Heart left ventricle (tissue), 16 donors: ENCODE measurements around the gene LRRC32. TPM values are rescaled to one million over a fixed set of nuclear protein-coding genes. Genes with fewer than 3 reads are reported as not detected.

ENCODE experiments used
- ATAC-seq, 4 donors: fragments of 200-7000 bp; cut with Tn5 transposase; one replicate each; pipeline ENCODE4 v1.9.1; 2020 to 2022; ENCODE audit warnings: moderate library complexity in 4 of 4, mild to moderate bottlenecking in 3 of 4, moderate number of reproducible peaks in 1 of 4
- DNase-seq, 5 donors: peaks; one replicate each; pipeline ENCODE4 v3.0.0-alpha.2; 2020
- H3K27ac ChIP-seq, 12 donors: fragments of 200-600 bp; sonication (generic) in 4 of 12; one replicate each; pipeline versions ENCODE4 v1.5.0 to v1.8.0; 2016 to 2022; ENCODE audit warnings: mild to moderate bottlenecking in 2 of 12
- H3K27me3 ChIP-seq, 9 donors: fragments of 200-600 bp; sonication (generic) in 2 of 9; one replicate each; pipeline versions ENCODE4 v1.5.1 to v1.8.0; 2016 to 2022; ENCODE audit warnings: mild to moderate bottlenecking in 3 of 9
- H3K36me3 ChIP-seq, 9 donors: fragments of 200-600 bp; sonication (generic) in 2 of 9; one replicate each; pipeline versions ENCODE4 v1.5.0 to v1.8.0; 2018 to 2022; ENCODE audit warnings: mild to moderate bottlenecking in 2 of 9
- H3K4me1 ChIP-seq, 12 donors: fragments of 200-600 bp; sonication (generic) in 4 of 12; one replicate each; pipeline versions ENCODE4 v1.5.0 to v1.8.0; 2016 to 2022; ENCODE audit warnings: mild to moderate bottlenecking in 3 of 12
- H3K4me3 ChIP-seq, 12 donors: fragments of 200-600 bp; sonication (generic) in 4 of 12; one replicate each; pipeline versions ENCODE4 v1.5.0 to v1.8.0; 2017 to 2022; ENCODE audit warnings: mild to moderate bottlenecking in 9 of 12, moderate library complexity in 4 of 12
- H3K9me3 ChIP-seq, 12 donors: fragments of 200-600 bp; sonication (generic) in 4 of 12; one replicate each; pipeline versions ENCODE4 v1.5.0 to v1.8.0; 2016 to 2022; ENCODE audit warnings: mild to moderate bottlenecking in 1 of 12
- POLR2A ChIP-seq, 2 donors: fragments of 450-650 bp; IDR thresholded peaks; one replicate each; pipeline ENCODE4 v1.6.1; 2017; ENCODE audit warnings: antibody characterized with exemption in 2 of 2, mild to moderate bottlenecking in 2 of 2, moderate library complexity in 2 of 2
- WGBS, 4 donors: extraction: QIAGEN DNeasy Blood & Tissue Kit in 2 of 4; methylation state at CpG; one replicate each; pipeline versions ENCODE4 v1.1.5 to v1.1.7; 2013 to 2018; 5-methylcytosine and 5-hydroxymethylcytosine counted together
- intact Hi-C, 10 donors: fragments of 100-400 bp; cut with DNase I; formaldehyde crosslinking; loops; one replicate each; pipeline versions ENCODE4 v1.11.1 to v1.14.2; 2022
- polyA plus RNA-seq, 2 donors: library from polyadenylated mRNA; stranded (reverse); fragments of 200-250 nt; gene quantifications; one replicate each; pipeline ENCODE4 v1.2.3, GENCODE V29; 2013
- total RNA-seq, 9 donors: library from RNA; depleted of rRNA in 2 of 9; stranded (reverse); fragments of >200 nt in 2 of 9; fragmentation: NEBNext Ultra II Directional in 3 of 9; extraction: Animal tissue kit (Norgen Biotek cat#: 25700) in 3 of 9; gene quantifications; one replicate each; pipeline versions ENCODE4 v1.1.0 to v1.2.4, GENCODE V29; 2016 to 2023
- TF ChIP-seq, protein P1 (sequence below), 12 donors: fragments of 200-600 bp; sonication (generic) in 4 of 12; IDR thresholded peaks; one replicate each; pipeline versions ENCODE4 v1.5.0 to v1.8.0; 2018 to 2022; ENCODE audit warnings: antibody characterized with exemption in 12 of 12, mild to moderate bottlenecking in 5 of 12
- donor health status: ischemic (EF 13 %, LVEDD 7.1; RV severe dilation, severe dysfunction).
- donor health status: healthy with polysubstance abuse.
- donor health status: DM: no; HTN: yes; CAD: no.
- donor health status: DM: no; HTN: no; CAD: no.
- donor health status: ischemic (EF 25% LVEDD 6.9; RV normal size, moderate dysfunction).
- donor health status: ischemic (EF 25% LVEDD 5.7; RV mildly dilated, moderate dysfunction).
- donor health status: healthy.
- donor health status: DM: yes; HTN: yes; CAD: no.
- donor health status: ischemic (EF 35%, LVEDD 5.7; RV mildly dilated, moderate dysfunction).
- donor health status: nonischemic (EF 11% LVEDD 7.7; RV severe dilation, severe dysfunction).
- donor health status: DM: yes; HTN: yes; CAD: no.
- donor health status: PGD.
- donor health status: ischemic (EF 29% LVEDD 5.4; RV normal size, mild dysfunction).
- donor health status: nonischemic (EF 23%, LVEDD 6.1; RV moderate dilation, normal function).

Gene LRRC32
- total and polyA plus RNA-seq, 11 donors = 20.1 to 79.0 (median 44.6) TPM

DNA sequence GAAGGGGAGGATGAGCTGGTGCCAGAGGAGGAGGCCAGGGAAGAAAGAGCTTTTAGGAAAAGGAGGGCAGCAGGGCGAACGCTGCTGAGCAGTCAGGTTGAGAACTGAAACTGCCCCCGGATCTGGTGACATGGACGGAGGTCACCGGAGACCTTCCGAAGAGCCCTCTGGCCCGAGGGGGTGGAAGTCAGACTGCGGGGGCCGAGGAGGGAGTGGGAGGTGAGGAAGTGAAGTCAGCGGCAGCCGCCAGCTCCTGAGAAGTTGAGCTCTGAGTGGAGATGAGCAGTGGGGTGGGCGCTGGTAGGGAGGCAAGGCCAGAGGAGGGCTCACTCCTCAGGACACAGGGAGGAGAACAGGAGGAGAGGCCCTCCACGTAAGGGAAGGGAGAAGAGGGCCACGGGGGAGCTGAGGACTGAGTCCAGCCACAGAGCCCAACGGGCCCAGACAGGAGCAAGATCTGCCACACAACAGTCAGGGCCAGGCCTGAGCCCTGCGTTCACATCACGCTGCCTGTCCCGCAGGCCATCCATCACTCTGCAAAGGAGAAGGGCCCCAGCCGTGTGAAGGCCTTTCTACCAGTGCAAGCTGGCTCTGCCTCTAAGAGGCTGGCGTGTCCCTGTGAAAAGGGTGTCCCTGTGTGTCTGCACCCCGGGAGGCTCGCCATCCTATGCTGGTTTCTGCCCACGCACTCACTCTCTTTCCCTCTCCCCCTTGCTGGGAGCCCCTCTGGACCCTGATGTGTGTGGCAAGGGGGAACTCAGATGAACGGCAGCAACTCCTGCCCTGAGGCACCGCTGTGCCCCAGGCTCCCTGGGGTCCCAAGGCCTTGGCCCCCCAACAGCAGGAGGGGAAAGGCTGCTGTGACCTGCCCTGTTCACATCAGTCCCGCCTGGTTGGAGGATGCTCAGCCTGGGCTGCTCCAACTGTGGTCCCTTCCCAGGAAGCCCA lies 19.0 kb upstream of the LRRC32 start:
- no peaks in the 10 kb centered on the region for H3K27me3 ChIP-seq
- WGBS, 4 donors = 67 to 69% (median 67%) methylated on average over 23 to 26 of the region's 26 CpGs
- H3K27ac ChIP-seq = no peak overlapping the region
- no peak overlapping the region for H3K4me3 ChIP-seq
- H3K4me1 ChIP-seq = peaks cover 0 to 10% (median 0%) of the 10 kb centered on the region in 12 donors
- H3K9me3 ChIP-seq = no peaks in the 10 kb centered on the region
- intact Hi-C loops = loop anchor here in 1 of 10 donors (10.0 kb wide), 1 partner anchor 485 kb away; the partner anchor contains the start of gene WNT11
- no peaks in the 10 kb centered on the region for H3K36me3 ChIP-seq
- peak in 2 of 4 donors; percentile 9 to 20 for ATAC-seq
- peak in 1 of 5 donors; percentile 16 for DNase-seq
- TF ChIP-seq, protein P1, sequence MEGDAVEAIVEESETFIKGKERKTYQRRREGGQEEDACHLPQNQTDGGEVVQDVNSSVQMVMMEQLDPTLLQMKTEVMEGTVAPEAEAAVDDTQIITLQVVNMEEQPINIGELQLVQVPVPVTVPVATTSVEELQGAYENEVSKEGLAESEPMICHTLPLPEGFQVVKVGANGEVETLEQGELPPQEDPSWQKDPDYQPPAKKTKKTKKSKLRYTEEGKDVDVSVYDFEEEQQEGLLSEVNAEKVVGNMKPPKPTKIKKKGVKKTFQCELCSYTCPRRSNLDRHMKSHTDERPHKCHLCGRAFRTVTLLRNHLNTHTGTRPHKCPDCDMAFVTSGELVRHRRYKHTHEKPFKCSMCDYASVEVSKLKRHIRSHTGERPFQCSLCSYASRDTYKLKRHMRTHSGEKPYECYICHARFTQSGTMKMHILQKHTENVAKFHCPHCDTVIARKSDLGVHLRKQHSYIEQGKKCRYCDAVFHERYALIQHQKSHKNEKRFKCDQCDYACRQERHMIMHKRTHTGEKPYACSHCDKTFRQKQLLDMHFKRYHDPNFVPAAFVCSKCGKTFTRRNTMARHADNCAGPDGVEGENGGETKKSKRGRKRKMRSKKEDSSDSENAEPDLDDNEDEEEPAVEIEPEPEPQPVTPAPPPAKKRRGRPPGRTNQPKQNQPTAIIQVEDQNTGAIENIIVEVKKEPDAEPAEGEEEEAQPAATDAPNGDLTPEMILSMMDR (IDR thresholded peaks at IDR 0.05) = no peak
- TF ChIP-seq POLR2A (IDR thresholded peaks at IDR 0.05) = no peak

DNA sequence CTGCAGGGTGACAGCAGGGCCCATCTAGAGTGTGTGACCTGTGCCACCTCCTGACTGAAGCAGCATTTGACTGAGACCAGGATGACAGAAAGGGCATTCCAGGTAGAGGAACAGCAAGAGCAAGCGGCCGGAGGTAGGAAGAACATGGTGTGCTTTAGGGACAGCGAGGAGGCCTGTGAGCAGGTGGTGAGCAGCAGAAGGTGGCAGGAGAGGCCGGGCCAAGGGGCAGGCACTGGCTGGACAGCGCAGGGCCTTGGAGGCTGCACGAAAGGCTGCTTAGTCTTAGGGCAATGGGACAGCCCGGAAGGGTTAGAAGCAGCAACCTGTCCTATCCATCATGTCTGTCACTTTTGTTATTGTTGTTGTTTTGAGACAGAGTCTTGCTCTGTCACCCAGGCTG lies 17.6 kb upstream of the LRRC32 start:
- Histone ChIP-seq H3K27ac (no peak overlapping the region), H3K4me3 (no peak overlapping the region), H3K9me3 (no peaks in the 10 kb centered on the region), H3K27me3 (no peaks in the 10 kb centered on the region), H3K36me3 (no peaks in the 10 kb centered on the region), H3K4me1 (peaks cover 0 to 10% (median 0%) of the 10 kb centered on the region in 12 donors)
- DNase-seq (no peak), ATAC-seq (no peak)
- WGBS, 4 donors = 88 to 98% (median 93%) methylated on average over 7 of the region's 7 CpGs
- no peak for TF ChIP-seq POLR2A (IDR thresholded peaks at IDR 0.05)
- TF ChIP-seq, protein P1 (IDR thresholded peaks at IDR 0.05) = no peak
- intact Hi-C loops = loop anchor here in 1 of 10 donors (10.0 kb wide), 1 partner anchor 483 kb away; the partner anchor contains the start of gene WNT11

DNA sequence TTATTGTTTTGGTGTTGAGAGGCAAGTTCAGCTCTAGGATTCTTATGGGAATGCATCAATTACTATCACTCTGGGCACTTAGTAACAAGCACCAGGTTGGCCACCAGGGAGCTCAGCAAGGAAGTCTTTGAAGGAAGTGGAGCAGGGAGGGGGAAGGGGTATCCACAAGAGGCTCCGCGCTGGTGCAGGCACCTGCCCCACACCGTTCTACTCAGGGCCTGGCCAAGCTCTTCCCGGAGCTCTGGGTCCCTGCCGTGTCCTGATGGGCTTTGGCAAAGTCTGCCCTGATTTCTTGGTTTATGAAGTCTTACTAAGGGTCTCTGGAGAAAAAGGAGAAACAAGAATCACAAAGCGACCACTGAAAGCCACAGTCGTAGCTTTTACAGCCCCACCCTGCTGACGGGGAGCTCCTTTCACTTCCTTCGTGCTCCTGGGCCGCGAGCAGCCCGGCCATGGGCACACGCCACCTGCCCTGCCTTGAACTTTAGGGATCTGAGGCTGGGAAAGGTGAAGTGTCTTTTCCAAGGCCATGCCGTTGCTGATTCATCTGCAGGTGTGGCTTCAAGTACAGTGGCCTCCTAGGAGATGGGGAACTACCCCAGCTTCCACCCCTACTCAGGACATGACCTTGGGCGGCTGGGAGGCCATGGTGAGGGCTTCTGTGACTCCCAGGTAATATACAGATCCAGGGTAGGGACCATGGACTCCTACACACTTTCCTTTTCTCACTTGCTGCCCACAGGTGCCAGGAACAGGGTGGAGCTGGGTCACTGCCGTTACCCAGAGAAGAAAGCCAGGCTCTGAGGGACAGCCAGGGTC lies 15.9 kb upstream of the LRRC32 start:
- no peaks in the 10 kb centered on the region for H3K36me3 ChIP-seq
- TF ChIP-seq, protein P1 (IDR thresholded peaks at IDR 0.05) = no peak
- no peak for TF ChIP-seq POLR2A (IDR thresholded peaks at IDR 0.05)
- H3K27me3 ChIP-seq = no peaks in the 10 kb centered on the region
- H3K9me3 ChIP-seq = no peaks in the 10 kb centered on the region
- 65 to 78% (median 73%) methylated on average over 12 to 16 of the region's 16 CpGs for WGBS, 4 donors
- intact Hi-C loops = loop anchor here in 1 of 10 donors (10.0 kb wide), 1 partner anchor 482 kb away; the partner anchor contains the start of gene WNT11
- peaks cover 0 to 10% (median 0%) of the 10 kb centered on the region in 12 donors for H3K4me1 ChIP-seq
- no peak overlapping the region for H3K27ac ChIP-seq
- DNase-seq = no peak
- no peak overlapping the region for H3K4me3 ChIP-seq
- ATAC-seq = peak in 1 of 4 donors; percentile 27
